ENCODE results near the gene LRRC18. TPM values are rescaled to one million over a fixed set of nuclear protein-coding genes. Genes with fewer than 3 reads are reported as not detected.

LRRC18 gene
- total and polyA plus RNA-seq, 9 of the 15 experiments (the other 6 are each of a cell fraction or from before 2014, with no cell fraction given) = not detected

GRCh38 chr10:48913674-48914073, 26.0 kb downstream of the LRRC18 start:
- in situ Hi-C loops (cut with MboI) = no loop called here
- BruUV-seq (replicated peaks) = no TSS peak
- TF ChIP-seq ZNF644 (tag; IDR thresholded peaks at IDR 0.05; ENCODE audit: low read depth) (no peak), HDAC1 (IDR thresholded peaks at IDR 0.05) (no peak), CTCFL (IDR thresholded peaks at IDR 0.05; ENCODE audit: borderline replicate concordance, insufficient read depth, low read depth, low read length, poor library complexity, severe bottlenecking) (no peak), SMARCB1 (IDR thresholded peaks at IDR 0.05; ENCODE audit: insufficient read length, low read depth) (no peak), MECOM (CRISPR knock-in tag; IDR thresholded peaks at IDR 0.05) (no peak), CTCF (IDR thresholded peaks at IDR 0.05 in 2 of 3, conservative IDR thresholded peaks at IDR 0.05 in 1 of 3; ENCODE audit: insufficient read depth in 2 of 3, low read depth in 1 of 3, low read length in 3 of 3) (no peak), BDP1 (IDR thresholded peaks at IDR 0.05; ENCODE audit: insufficient read depth, insufficient read length) (no peak), ZNF41 (CRISPR knock-in tag; conservative IDR thresholded peaks at IDR 0.05) (no peak), HLTF (IDR thresholded peaks at IDR 0.05) (no peak), TCF7 (IDR thresholded peaks at IDR 0.05; ENCODE audit: borderline replicate concordance) (no peak), IRF1 (CRISPR knock-in tag; IDR thresholded peaks at IDR 0.05; ENCODE audit: borderline replicate concordance) (no peak), MBD1 (CRISPR knock-in tag; IDR thresholded peaks at IDR 0.05) (no peak), RHOXF2B (CRISPR knock-in tag; conservative IDR thresholded peaks at IDR 0.05) (no peak), ZNF354B (CRISPR knock-in tag; IDR thresholded peaks at IDR 0.05) (no peak)

More at GRCh38 chr10:48913674-48914073, 26.0 kb downstream of the LRRC18 start:
- 0% methylated on average over 14 of the region's 14 CpGs for WGBS (ENCODE audit: insufficient coverage, low coverage, missing lambda C conversion rate)
- Histone ChIP-seq H3K27ac (ENCODE audit: extremely low read depth, low read depth, low read length) (no peak overlapping the region), H3K9me3 (replicated peaks; ENCODE audit: control insufficient read depth, insufficient read depth, low read depth, low read length) (no peaks in the 10 kb centered on the region), H3K27me3 (ENCODE audit: control insufficient read depth in 2 of 2, insufficient read depth in 2 of 2, low read length in 2 of 2) (peaks cover 17 to 30% of the 10 kb centered on the region in 2 experiments; a peak in 4 of 5 replicates), H3K4me2 (ENCODE audit: insufficient read depth, low read length) (no peak overlapping the region), H2AFZ (ENCODE audit: low read depth, low read length) (no peak overlapping the region), H3K9me1 (ENCODE audit: control insufficient read depth, insufficient read depth, low read length) (peaks cover 5% of the 10 kb centered on the region), H3K4me3 (no peak overlapping the region), H3K4me1 (replicated peaks in 1 of 2; ENCODE audit: control insufficient read depth in 2 of 2, insufficient read depth in 2 of 2, low read length in 2 of 2) (no peaks in the 10 kb centered on the region), H3K9ac (ENCODE audit: insufficient read depth in 1 of 2, low read depth in 2 of 2, low read length in 2 of 2) (no peak overlapping the region), H3K79me2 (ENCODE audit: control insufficient read depth, insufficient read depth, low read length) (no peaks in the 10 kb centered on the region), H3K36me3 (ENCODE audit: control insufficient read depth, insufficient read depth, low read length) (no peaks in the 10 kb centered on the region), H4K20me1 (replicated peaks; ENCODE audit: control insufficient read depth, insufficient read depth, low read length) (no peaks in the 10 kb centered on the region)
- ChIA-PET POLR2A (interaction anchor here (0.5 kb wide), 1 partner anchor 229 kb away, joined by 3 read pairs; the partner anchor contains the start of gene WDFY4), CTCF (ENCODE audit: low intra/inter-chr PET ratio) (no interaction called here)
- no peak for FAIRE-seq
- DNase-seq (ENCODE audit: extremely low read depth in 1 of 4, low spot score in 3 of 4) = no peak
- intact Hi-C loops (cut with micrococcal nuclease) = no loop called here
- no peak for ATAC-seq

Data from K562 (cell line).